A549 (cell line): Measurements from ENCODE around the gene TGFBR2.

ENCODE experiments used
- CTCF ChIP-seq: fragments of >200 bp; sonication (Bioruptor Twin); formaldehyde crosslinking; IDR thresholded peaks from 3 replicates; pipeline ENCODE4 v1.5.1; 2016
- ELK1 ChIP-seq: fragments of 150-350 bp; IDR thresholded peaks from 2 replicates; pipeline ENCODE4 v1.6.1; 2014; ENCODE audit warnings: low read depth, mild to moderate bottlenecking, low read length
- EP300 ChIP-seq, 2 experiments: fragments of >200 bp; sonication (Bioruptor Twin); formaldehyde crosslinking; IDR thresholded peaks; 2 replicates in 1 of 2; 3 replicates in 1 of 2; pipeline ENCODE4 v1.6.1; 2016 to 2017
- FOSB ChIP-seq: fragments of 250-450 bp; sonication (Bioruptor Pico); IDR thresholded peaks from 2 replicates; pipeline ENCODE4 v1.5.0; 2020; ENCODE audit warnings: mild to moderate bottlenecking, moderate library complexity
- HMGXB4 ChIP-seq: fragments of 250-450 bp; sonication (Bioruptor Pico); IDR thresholded peaks from 2 replicates; pipeline ENCODE4 v1.5.0; 2021; ENCODE audit warnings: mild to moderate bottlenecking, moderate library complexity, borderline replicate concordance
- MAFK ChIP-seq: fragments of 450-650 bp; IDR thresholded peaks from 2 replicates; pipeline ENCODE4 v1.6.1; 2014; ENCODE audit not compliant: partially characterized antibody
- MAX ChIP-seq: IDR thresholded peaks from 2 replicates; pipeline ENCODE4 v1.6.1; 2012
- MAZ ChIP-seq: fragments of 150-350 bp; IDR thresholded peaks from 2 replicates; pipeline ENCODE4 v1.6.1; 2014; ENCODE audit warnings: antibody characterized with exemption, low read depth, low read length, borderline replicate concordance
- POLR2A ChIP-seq: IDR thresholded peaks from 2 replicates; pipeline ENCODE4 v1.6.1; 2012; ENCODE audit warnings: mild to moderate bottlenecking, low read length
- RAD21 ChIP-seq, 2 experiments: fragments of >200 bp in 1 of 2; sonication (Bioruptor Twin) in 1 of 2; formaldehyde crosslinking in 1 of 2; IDR thresholded peaks in 1 of 2; conservative IDR thresholded peaks in 1 of 2; 2 replicates in 1 of 2; 3 replicates in 1 of 2; pipeline ENCODE4 v1.6.1; 2012 to 2018; ENCODE audit warnings: inconsistent platforms in 1 of 2
- RARB ChIP-seq: fragments of 250-450 bp; sonication (Bioruptor Pico); IDR thresholded peaks from 2 replicates; pipeline ENCODE4 v1.8.0; 2021; ENCODE audit warnings: mild to moderate bottlenecking, moderate library complexity
- USF2 ChIP-seq: fragments of 450-650 bp; IDR thresholded peaks from 2 replicates; pipeline ENCODE4 v1.6.1; 2014; ENCODE audit warnings: antibody characterized with exemption

GRCh38 chr3:30684356-30684755 lies 78.0 kb downstream of the TGFBR2 start:
- TF ChIP-seq RARB (no peak), CTCF (no peak), FOSB (no peak), EP300 (IDR thresholded peaks at IDR 0.05) (no peak), RAD21 (conservative IDR thresholded peaks at IDR 0.05 in 1 of 2, IDR thresholded peaks at IDR 0.05 in 1 of 2) (no peak), MAFK (no peak), MAZ (no peak), USF2 (no peak), POLR2A (no peak), HMGXB4 (CRISPR knock-in tag) (no peak), ELK1 (no peak), MAX (no peak)
